Measurements from ENCODE around the gene SLC9A3. TPM values are rescaled to one million over a fixed set of nuclear protein-coding genes. Genes with fewer than 3 reads are reported as not detected.
A peak's percentile ranks its signal among the peaks of the same experiment; 100 is the strongest.

SLC9A3 gene
- total RNA-seq, 1 experiment from 2014 or later, result 3.6 TPM

GRCh38 chr5:523441-524222 is 617 bp downstream of the SLC9A3 start:
- DNase-seq, result no peak
- Histone ChIP-seq H3K27me3 (peaks cover 45% of the 10 kb centered on the region), H3K9me3 (no peaks in the 10 kb centered on the region), H3K4me3 (no peak overlapping the region), H3K36me3 (no peaks in the 10 kb centered on the region)

DNA sequence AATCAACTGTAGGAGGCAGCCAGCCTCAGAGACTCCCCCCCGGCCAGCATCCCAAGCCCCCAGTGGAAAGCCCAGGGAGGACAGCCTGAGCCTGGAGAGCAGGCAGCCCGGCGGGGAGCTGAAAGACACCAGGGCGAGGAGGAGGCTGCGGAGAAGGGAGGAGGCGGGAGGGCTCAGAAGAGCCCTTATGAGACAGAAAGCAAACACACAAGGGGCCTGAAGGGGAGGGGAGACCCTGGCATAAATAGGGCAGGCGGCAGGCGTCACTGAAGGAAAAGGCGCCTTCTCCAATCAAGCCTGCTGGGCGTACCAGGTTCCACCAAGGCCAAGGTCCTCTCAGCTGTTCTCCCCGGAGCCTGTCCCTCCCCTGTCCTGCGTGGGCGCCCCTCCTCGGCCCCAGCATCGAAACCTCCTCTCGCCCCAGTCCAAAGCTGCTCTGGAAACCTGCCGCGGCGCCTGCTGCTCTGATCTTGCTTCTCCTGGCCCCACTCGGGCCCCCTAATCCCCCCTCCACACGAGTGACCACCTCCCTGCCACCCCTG is 1.3 kb downstream of the SLC9A3 start:
- peaks cover 45% of the 10 kb centered on the region for H3K27me3 ChIP-seq
- no peaks in the 10 kb centered on the region for H3K36me3 ChIP-seq
- H3K4me3 ChIP-seq, result no peak overlapping the region
- DNase-seq, result no peak
- no peaks in the 10 kb centered on the region for H3K9me3 ChIP-seq

GRCh38 chr5:522116-522515 is 2.1 kb downstream of the SLC9A3 start:
- Histone ChIP-seq H3K9me3 (no peaks in the 10 kb centered on the region), H3K4me3 (no peak overlapping the region), H3K27me3 (peaks cover 38% of the 10 kb centered on the region), H3K36me3 (no peaks in the 10 kb centered on the region)
- no peak for DNase-seq

GRCh38 chr5:521680-522079 is 2.6 kb downstream of the SLC9A3 start:
- DNase-seq, result no peak
- H3K4me3 ChIP-seq, result no peak overlapping the region
- H3K9me3 ChIP-seq, result no peaks in the 10 kb centered on the region
- peaks cover 35% of the 10 kb centered on the region for H3K27me3 ChIP-seq
- H3K36me3 ChIP-seq, result no peaks in the 10 kb centered on the region

GRCh38 chr5:520850-521226 is 3.4 kb downstream of the SLC9A3 start:
- Histone ChIP-seq H3K4me3 (no peak overlapping the region), H3K36me3 (no peaks in the 10 kb centered on the region), H3K27me3 (peaks cover 27% of the 10 kb centered on the region), H3K9me3 (no peaks in the 10 kb centered on the region)
- DNase-seq, result no peak

DNA sequence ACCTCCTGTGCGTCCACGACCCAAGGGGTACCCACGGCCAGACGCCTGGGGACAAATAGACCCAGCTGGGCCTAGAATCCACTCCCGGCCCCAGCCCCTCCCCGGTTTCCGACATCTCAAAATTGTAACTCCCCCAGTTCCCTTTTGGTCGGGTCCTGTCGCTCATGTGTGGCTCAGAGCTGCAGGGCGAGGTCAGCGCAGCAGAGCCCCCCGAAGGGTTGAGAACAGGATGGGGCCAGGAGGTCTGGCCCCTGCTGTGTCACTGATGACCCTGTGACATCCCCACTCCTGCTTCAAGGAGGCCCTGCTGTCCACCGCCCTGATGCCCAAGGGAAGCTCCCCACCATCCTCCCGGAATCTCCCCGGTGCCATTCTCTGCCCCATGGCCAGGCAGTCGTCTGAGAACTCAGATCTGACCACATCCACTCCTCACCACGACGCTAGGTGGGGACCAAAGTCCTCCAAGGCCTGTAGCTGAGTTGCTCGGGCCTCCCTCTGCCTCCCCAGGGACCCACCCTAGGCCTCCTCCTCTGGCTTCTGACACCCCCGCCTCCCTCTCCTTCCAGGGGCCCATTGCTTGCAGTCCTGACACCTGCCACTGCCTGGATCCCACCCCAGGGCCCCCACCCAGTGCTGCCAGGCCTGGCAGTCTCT is 3.9 kb downstream of the SLC9A3 start:
- H3K27me3 ChIP-seq, result peaks cover 21% of the 10 kb centered on the region
- no peaks in the 10 kb centered on the region for H3K36me3 ChIP-seq
- DNase-seq, result no peak
- H3K4me3 ChIP-seq, result no peak overlapping the region
- H3K9me3 ChIP-seq, result no peaks in the 10 kb centered on the region

DNA sequence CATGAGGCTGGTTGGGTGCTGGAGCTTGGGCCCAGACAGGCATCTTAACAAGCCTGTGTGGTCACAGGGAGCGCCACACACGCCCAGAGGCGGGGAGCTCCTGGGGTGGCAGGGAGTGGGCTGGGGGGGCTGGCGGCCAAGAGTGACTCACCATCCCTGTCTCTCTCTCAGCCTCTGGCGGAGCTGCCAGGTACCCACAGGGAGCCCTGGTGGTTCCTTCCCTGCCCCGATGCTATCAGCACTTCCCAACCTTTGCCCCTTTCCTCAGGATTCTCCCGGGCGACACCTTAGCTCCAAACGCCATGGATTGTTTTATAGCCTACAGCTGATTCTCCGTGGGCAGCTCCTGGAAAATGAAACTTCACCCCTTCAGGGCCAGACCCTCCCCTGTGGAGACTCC is 5.5 kb downstream of the SLC9A3 start:
- H3K36me3 ChIP-seq, result no peaks in the 10 kb centered on the region
- H3K9me3 ChIP-seq, result no peaks in the 10 kb centered on the region
- peak; percentile 65 for DNase-seq
- H3K27me3 ChIP-seq, result peaks cover 10% of the 10 kb centered on the region
- no peak overlapping the region for H3K4me3 ChIP-seq

DNA sequence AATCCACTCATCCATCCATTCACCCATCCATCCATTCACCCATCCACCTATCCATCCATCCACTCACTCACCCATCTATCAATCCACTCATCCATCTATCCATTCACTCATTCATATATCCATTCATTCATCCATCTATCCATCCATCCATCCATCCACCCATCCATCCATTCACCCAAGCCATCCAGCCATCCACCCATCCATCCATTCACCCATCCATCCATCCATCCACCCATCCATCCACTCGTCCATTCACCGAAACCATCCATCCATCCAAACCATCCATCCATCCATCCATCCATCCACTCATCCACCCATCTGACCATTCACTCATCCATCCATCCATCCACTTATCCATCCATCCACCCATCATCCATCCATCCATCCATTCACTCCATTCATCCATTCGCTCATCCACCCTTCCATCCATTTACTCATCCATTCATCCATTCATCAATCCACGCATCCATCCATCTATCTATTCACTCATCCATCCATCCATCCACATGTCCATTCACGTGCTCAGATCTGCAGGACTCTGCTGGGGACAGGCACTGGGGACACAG is 6.6 kb downstream of the SLC9A3 start:
- H3K36me3 ChIP-seq, result no peaks in the 10 kb centered on the region
- no peaks in the 10 kb centered on the region for H3K9me3 ChIP-seq
- no peaks in the 10 kb centered on the region for H3K27me3 ChIP-seq
- H3K4me3 ChIP-seq, result no peak overlapping the region
- no peak for DNase-seq

GRCh38 chr5:516980-517379 is 7.3 kb downstream of the SLC9A3 start:
- no peaks in the 10 kb centered on the region for H3K9me3 ChIP-seq
- no peak for DNase-seq
- H3K36me3 ChIP-seq, result no peaks in the 10 kb centered on the region
- H3K27me3 ChIP-seq, result no peaks in the 10 kb centered on the region
- H3K4me3 ChIP-seq, result no peak overlapping the region

GRCh38 chr5:516338-516925 is 7.8 kb downstream of the SLC9A3 start:
- no peaks in the 10 kb centered on the region for H3K9me3 ChIP-seq
- H3K36me3 ChIP-seq, result no peaks in the 10 kb centered on the region
- H3K4me3 ChIP-seq, result no peak overlapping the region
- H3K27me3 ChIP-seq, result no peaks in the 10 kb centered on the region
- DNase-seq, result no peak

GRCh38 chr5:515273-515836 is 8.9 kb downstream of the SLC9A3 start:
- Histone ChIP-seq H3K27me3 (no peaks in the 10 kb centered on the region), H3K36me3 (no peaks in the 10 kb centered on the region), H3K9me3 (no peaks in the 10 kb centered on the region), H3K4me3 (no peak overlapping the region)
- no peak for DNase-seq

DNA sequence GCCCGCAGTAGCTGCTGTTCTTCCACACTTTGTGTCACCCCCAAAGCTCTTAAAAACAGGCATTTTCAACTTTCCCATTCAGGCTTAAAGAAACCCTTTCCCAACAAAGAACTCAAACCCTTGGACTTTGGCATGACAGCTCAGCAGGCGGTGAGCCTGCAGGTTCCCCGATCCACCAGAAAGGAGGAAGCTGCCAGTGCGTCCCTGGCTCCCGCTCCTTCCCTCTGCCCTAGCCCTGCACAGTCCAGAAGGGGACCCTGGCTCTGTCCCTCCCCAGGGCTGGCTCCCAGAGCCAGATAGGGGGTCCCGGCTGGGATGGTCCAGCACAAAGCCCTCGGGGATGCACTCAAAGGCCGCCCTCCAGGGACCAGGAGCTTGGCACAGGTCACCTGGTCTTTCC is 9.6 kb downstream of the SLC9A3 start:
- Histone ChIP-seq H3K9me3 (no peaks in the 10 kb centered on the region), H3K36me3 (no peaks in the 10 kb centered on the region), H3K4me3 (no peak overlapping the region), H3K27me3 (no peaks in the 10 kb centered on the region)
- DNase-seq, result no peak

GRCh38 chr5:514101-514485 is 10.2 kb downstream of the SLC9A3 start:
- H3K27me3 ChIP-seq, result no peaks in the 10 kb centered on the region
- no peak for DNase-seq
- H3K9me3 ChIP-seq, result no peaks in the 10 kb centered on the region
- no peaks in the 10 kb centered on the region for H3K36me3 ChIP-seq
- no peak overlapping the region for H3K4me3 ChIP-seq

DNA sequence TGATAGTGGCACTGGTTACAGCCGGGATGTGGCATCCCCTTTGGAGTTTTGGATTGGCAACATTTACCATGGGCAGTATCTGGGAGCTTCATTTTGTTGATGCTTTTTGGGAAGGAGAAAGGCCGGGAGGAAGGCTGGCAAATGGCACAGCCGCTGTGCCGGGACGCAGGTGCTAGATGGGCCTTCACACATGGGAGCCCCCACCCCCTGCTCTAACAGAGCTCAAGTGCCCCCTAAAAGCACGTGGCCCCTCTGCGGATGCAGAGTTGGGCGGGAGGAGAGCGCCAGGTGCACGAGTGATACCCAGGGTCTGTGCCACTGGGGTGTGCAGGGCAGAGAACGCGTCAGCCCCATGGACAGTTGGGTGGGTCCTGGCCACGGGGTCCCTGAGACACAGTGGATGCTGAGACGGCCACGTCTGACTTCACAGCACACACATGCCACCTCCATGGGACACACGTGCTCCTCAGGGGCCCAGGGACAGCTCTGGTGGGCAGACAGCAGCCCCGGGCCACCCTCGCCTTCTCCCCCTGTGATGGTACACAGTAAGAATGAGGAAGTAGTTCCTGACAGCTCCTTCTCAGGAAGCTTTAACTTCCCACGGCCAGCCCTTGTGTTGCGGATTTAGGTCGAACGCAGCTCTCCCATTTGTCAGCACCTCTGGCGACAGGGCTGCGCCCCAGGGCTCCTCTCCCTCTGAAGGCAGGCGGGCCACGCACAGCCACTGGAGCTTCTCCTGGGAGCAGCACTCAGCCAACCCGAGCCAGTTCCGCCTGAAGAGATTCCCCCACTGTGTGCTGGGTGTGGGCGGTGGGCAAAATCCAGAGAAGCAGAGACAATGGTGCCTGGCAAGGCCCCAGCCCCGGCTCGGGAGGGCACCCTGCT is 10.8 kb downstream of the SLC9A3 start:
- H3K9me3 ChIP-seq, result no peaks in the 10 kb centered on the region
- H3K4me3 ChIP-seq, result no peak overlapping the region
- no peak for DNase-seq
- H3K36me3 ChIP-seq, result no peaks in the 10 kb centered on the region
- no peaks in the 10 kb centered on the region for H3K27me3 ChIP-seq

DNA sequence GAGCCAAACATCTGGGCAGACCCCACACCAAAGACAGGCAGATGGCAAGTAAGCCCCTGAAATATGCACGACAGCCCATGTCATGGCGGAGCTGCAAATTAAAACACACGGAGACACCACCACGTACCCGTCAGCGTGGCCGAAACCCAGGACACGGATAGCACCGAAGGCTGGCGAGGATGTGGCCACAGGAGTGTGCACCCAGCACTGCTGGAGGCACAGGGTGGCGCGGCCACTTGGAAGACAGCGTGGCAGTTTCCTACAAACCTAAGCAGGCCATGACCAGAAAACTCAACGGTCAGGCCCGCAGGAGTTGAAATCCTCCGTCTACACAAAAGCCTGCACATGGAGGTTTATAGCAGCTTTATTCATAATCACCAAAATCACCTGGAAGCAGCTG is 12.8 kb downstream of the SLC9A3 start:
- H3K4me3 ChIP-seq, result no peak overlapping the region
- H3K27me3 ChIP-seq, result no peaks in the 10 kb centered on the region
- no peak for DNase-seq
- no peaks in the 10 kb centered on the region for H3K36me3 ChIP-seq
- H3K9me3 ChIP-seq, result no peaks in the 10 kb centered on the region

GRCh38 chr5:510521-510920 is 13.7 kb downstream of the SLC9A3 start:
- no peaks in the 10 kb centered on the region for H3K36me3 ChIP-seq
- no peak for DNase-seq
- no peak overlapping the region for H3K4me3 ChIP-seq
- peaks cover 2% of the 10 kb centered on the region; the same call in 1 of the 2 replicates for H3K27me3 ChIP-seq
- no peaks in the 10 kb centered on the region for H3K9me3 ChIP-seq
